ENCODE data around the gene TAS2R60.

GRCh38 chr7:143455491-143455890 lies 12.2 kb downstream of the TAS2R60 start:
- no peak for TF ChIP-seq CTCF (conservative IDR thresholded peaks at IDR 0.05)
- no peak for TF ChIP-seq ZFX (IDR thresholded peaks at IDR 0.05)
